Peyer's patch (tissue), 4 donors: ENCODE results near the gene PNMA8C. TPM values are rescaled to one million over a fixed set of nuclear protein-coding genes. Genes with fewer than 3 reads are reported as not detected.

Experiments used
- DNase-seq, 3 donors: peaks; one replicate each; pipeline ENCODE4 v3.0.0-alpha.2; 2017 to 2019
- H3K27ac ChIP-seq, 4 donors: fragments of 200-600 bp; sonication (generic); one replicate each; pipeline ENCODE4 v1.5.1; 2016 to 2019
- H3K27me3 ChIP-seq, 2 donors: fragments of 200-600 bp; sonication (generic); one replicate each; pipeline ENCODE4 v1.5.1; 2019
- H3K36me3 ChIP-seq, 3 donors: fragments of 200-600 bp; sonication (generic); one replicate each; pipeline ENCODE4 v1.5.1; 2016 to 2019
- H3K4me1 ChIP-seq, 4 donors: fragments of 200-600 bp; sonication (generic); one replicate each; pipeline ENCODE4 v1.5.1; 2016 to 2019
- H3K4me3 ChIP-seq, 4 donors: fragments of 200-600 bp; sonication (generic); 1 replicate in 3 of 4; 2 replicates in 1 of 4; pipeline ENCODE4 v1.5.1; 2016 to 2019; ENCODE audit warnings: mild to moderate bottlenecking in 1 of 4
- H3K9me3 ChIP-seq, 4 donors: fragments of 200-600 bp; sonication (generic); one replicate each; pipeline ENCODE4 v1.5.1; 2016 to 2019; ENCODE audit warnings: mild to moderate bottlenecking in 1 of 4
- POLR2A ChIP-seq, 2 donors: fragments of 450-650 bp; IDR thresholded peaks; one replicate each; pipeline ENCODE4 v1.5.1; 2017; ENCODE audit warnings: antibody characterized with exemption in 2 of 2, mild to moderate bottlenecking in 2 of 2, moderate library complexity in 2 of 2
- total RNA-seq, 4 donors: library from RNA; depleted of rRNA; stranded (reverse); fragments of >200 nt; gene quantifications; one replicate each; pipeline ENCODE4 v1.1.0, GENCODE V29; 2016
- TF ChIP-seq, protein P1 (sequence below), 6 experiments: fragments of 450-650 bp in 4 of 6; fragments of 200-600 bp in 2 of 6; sonication (generic) in 1 of 6; IDR thresholded peaks; one replicate each; pipeline ENCODE4 v1.5.1; 2017 to 2019; ENCODE audit warnings: antibody characterized with exemption in 6 of 6, mild to moderate bottlenecking in 3 of 6, moderate library complexity in 1 of 6

PNMA8C gene
- not detected for total RNA-seq

DNA sequence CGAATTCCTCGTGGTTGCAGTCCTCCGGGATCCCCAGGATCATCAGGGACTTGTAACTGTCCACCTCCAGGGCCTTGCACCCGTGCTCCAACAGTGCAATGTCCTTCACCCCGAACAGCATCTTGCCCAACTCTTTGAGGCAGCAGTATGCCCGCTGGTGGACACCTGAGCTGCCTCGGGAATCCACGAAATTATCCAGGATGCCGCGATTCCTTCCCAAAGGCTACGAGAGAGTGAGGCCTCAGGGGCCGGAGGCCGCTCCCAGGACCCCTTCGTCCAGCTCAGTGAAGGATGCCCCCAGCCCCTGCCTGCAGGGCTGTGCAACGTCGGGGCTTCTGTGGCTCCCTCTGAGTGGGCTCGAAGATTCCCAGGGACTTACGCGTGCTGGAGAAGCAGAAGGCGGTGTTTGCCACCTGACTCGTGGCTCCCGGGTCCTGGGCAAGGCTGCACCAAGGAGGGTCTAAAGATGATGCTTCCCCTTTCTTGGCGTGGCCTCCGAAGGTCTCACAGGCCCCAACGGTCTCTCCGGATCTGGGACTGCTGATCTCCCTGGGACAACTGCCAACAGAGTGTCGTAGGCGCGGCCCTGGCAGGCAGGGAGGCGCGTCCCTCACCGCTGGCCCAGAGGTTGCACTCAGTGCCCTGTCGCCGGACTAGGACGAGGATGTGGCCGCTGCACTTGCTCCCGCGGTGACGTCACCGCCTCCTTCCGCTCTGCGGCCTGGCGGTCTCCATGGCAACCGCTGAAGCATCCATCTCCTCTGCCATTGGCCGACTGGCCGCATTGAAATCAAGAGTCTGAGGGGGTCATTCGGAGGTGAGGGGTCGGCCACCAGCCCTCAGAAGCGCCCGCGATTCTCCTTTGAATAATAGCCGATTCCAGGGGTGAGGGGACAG lies at the start of gene PNMA8C:
Gene PNMA8C, minus strand, starts transcription at position 698 of the 897 bp plus-strand sequence. Its CDS starts 577 bp downstream, at position 121.
- Histone ChIP-seq H3K4me3 (peak within 1 kb of the TSS in 3 of 4 donors; percentile 6 to 34 (median 20)), H3K27me3 (no peaks in the 10 kb centered on the region), H3K36me3 (no peaks in the 10 kb centered on the region), H3K27ac (no peak within 1 kb of the TSS), H3K9me3 (no peaks in the 10 kb centered on the region), H3K4me1 (peaks cover 0 to 9% (median 6%) of the 10 kb centered on the region in 4 donors)
- DNase-seq: peak in 2 of 3 donors; percentile 41 to 74
- no peak for TF ChIP-seq POLR2A (IDR thresholded peaks at IDR 0.05)
- TF ChIP-seq, protein P1, sequence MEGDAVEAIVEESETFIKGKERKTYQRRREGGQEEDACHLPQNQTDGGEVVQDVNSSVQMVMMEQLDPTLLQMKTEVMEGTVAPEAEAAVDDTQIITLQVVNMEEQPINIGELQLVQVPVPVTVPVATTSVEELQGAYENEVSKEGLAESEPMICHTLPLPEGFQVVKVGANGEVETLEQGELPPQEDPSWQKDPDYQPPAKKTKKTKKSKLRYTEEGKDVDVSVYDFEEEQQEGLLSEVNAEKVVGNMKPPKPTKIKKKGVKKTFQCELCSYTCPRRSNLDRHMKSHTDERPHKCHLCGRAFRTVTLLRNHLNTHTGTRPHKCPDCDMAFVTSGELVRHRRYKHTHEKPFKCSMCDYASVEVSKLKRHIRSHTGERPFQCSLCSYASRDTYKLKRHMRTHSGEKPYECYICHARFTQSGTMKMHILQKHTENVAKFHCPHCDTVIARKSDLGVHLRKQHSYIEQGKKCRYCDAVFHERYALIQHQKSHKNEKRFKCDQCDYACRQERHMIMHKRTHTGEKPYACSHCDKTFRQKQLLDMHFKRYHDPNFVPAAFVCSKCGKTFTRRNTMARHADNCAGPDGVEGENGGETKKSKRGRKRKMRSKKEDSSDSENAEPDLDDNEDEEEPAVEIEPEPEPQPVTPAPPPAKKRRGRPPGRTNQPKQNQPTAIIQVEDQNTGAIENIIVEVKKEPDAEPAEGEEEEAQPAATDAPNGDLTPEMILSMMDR (IDR thresholded peaks at IDR 0.05): no peak

DNA sequence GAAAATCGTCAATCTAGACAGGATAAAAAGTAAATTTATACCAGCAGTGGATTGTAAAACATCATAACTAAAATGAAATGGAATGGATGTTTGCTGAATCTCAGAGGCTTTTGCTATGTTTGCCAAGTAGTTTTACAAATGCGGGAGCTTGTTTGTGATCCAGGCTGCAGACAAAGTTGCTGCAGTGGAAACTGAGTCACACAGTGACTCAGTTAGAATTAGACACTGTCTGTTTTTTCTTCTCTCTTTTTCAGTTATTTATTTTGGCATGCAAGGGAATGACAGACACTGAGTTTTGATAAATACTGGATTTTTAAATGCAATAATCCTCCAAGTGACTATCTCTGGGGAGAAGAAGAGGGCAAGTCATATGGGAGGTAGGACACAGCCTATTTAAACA lies 47.2 kb upstream of the PNMA8C start:
- Histone ChIP-seq H3K27ac (no peak overlapping the region), H3K4me1 (peaks cover 0 to 3% (median 0%) of the 10 kb centered on the region in 4 donors), H3K36me3 (no peaks in the 10 kb centered on the region), H3K4me3 (no peak overlapping the region), H3K27me3 (no peaks in the 10 kb centered on the region), H3K9me3 (no peaks in the 10 kb centered on the region)
- no peak for DNase-seq
- no peak for TF ChIP-seq POLR2A (IDR thresholded peaks at IDR 0.05)
- TF ChIP-seq, protein P1 (IDR thresholded peaks at IDR 0.05): no peak

DNA sequence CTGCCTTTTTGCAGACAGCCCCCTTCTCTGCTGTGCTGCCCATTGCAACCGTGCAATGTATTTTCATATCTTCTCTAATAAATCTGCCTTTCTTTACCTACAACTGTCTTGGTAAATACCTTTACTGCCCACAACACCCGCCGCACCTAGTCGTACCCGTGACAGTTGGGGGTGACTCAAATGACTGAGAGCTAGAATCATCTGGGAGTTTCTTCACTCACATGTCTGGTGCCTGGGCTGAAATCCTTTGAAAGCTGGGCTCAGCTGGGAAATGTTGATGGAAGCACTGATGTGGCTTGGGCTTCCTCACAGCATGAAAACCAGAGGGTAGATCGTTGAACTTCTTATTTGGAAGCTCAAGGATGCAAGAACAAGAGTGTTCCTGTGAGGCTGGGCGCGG lies 45.5 kb upstream of the PNMA8C start:
- no peaks in the 10 kb centered on the region for H3K27me3 ChIP-seq
- DNase-seq: no peak

DNA sequence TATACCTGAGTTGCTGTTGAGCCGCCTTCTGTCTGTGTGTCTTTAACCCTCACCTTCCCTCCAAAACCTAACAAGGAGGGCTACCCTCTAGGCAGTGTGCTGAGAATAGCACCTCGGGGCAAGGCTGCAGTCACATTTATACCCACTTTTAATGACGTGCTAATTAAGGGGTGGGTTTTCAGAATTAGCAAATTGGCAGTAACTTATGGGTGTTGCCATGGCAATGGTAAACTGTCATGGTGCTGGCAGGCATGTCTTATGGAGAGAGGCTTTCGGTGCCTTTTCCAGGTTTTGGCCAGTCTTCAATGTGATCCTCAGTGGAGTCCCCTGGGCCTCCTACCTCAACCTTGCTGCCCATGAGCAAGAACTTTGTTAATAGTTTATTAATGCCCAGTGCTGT lies 43.9 kb upstream of the PNMA8C start:
- TF ChIP-seq POLR2A (IDR thresholded peaks at IDR 0.05): no peak
- no peak for DNase-seq
- Histone ChIP-seq H3K4me1 (peaks cover 0 to 4% (median 0%) of the 10 kb centered on the region in 4 donors), H3K4me3 (no peak overlapping the region), H3K27ac (no peak overlapping the region), H3K36me3 (no peaks in the 10 kb centered on the region), H3K27me3 (no peaks in the 10 kb centered on the region), H3K9me3 (no peaks in the 10 kb centered on the region)

More for the DNA sequence above, 45.5 kb upstream of the PNMA8C start:
- Histone ChIP-seq H3K4me1 (peaks cover 0 to 4% (median 0%) of the 10 kb centered on the region in 4 donors), H3K27ac (no peak overlapping the region), H3K36me3 (no peaks in the 10 kb centered on the region), H3K4me3 (no peak overlapping the region), H3K9me3 (no peaks in the 10 kb centered on the region)
- TF ChIP-seq, protein P1 (IDR thresholded peaks at IDR 0.05): no peak
- no peak for TF ChIP-seq POLR2A (IDR thresholded peaks at IDR 0.05)

DNA sequence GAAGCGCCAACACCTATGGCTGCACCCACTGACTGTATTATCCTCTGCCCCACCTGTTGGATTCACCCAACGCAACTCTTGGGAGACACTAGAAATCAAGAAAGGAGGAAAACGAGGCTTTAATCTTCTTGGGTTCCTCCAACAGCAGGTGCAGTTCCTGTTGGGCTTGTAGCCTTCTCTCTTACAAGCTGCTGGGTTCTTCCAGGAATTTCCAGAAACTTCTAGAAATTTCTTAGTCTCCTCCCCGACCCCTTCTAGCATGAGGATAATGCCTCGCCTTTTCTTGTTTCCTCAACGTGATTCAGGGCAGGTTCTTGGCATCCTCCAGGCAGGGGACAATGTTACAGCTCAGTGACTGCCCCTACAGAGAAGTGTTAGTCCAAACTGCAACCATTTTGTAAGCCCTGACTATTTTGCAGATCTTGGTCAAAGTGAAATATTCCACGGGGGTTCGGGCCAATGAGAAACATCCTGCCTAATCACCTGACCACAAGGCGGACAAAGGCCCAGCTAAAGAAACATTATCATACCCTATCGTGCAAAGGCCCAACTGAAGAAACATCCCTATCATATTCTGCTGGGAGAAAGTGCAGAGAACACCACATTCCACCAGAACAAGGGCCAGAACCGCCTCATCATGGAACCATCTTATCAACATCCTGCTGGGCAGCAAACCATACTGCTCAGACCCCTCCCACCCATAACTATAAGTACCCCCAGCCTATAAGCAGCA lies 43.2 kb upstream of the PNMA8C start:
- Histone ChIP-seq H3K4me1 (peaks cover 0 to 4% (median 0%) of the 10 kb centered on the region in 4 donors), H3K9me3 (no peaks in the 10 kb centered on the region), H3K36me3 (no peaks in the 10 kb centered on the region), H3K27me3 (no peaks in the 10 kb centered on the region), H3K27ac (peak overlapping the region in 1 of 4 donors; percentile 26), H3K4me3 (peak overlapping the region in 1 of 4 donors; percentile 32)
- TF ChIP-seq POLR2A (IDR thresholded peaks at IDR 0.05): no peak
- TF ChIP-seq, protein P1 (IDR thresholded peaks at IDR 0.05): no peak
- DNase-seq: no peak
